ENCODE data around the gene MPZL1.

The MPZL1 gene

GRCh38 chr1:167799747-167800146, 78.0 kb downstream of the MPZL1 start:
- no peak for TF ChIP-seq EZH2 (IDR thresholded peaks at IDR 0.05; ENCODE audit: borderline replicate concordance, low read depth, low read length, severe bottlenecking)
- TF ChIP-seq CTCF (IDR thresholded peaks at IDR 0.05; ENCODE audit: borderline replicate concordance, extremely low read depth, low read length, poor library complexity, severe bottlenecking): no peak
- ATAC-seq (ENCODE audit: insufficient read depth, low read depth) (no peak), DNase-seq (no peak)
- no peak overlapping the region for H3K4me3 ChIP-seq (ENCODE audit: low read depth in 1 of 2, low read length in 2 of 2)
- H3K36me3 ChIP-seq (ENCODE audit: insufficient read depth, low read length): no peaks in the 10 kb centered on the region
- H3K27me3 ChIP-seq (ENCODE audit: insufficient read depth, low read length, poor library complexity): no peaks in the 10 kb centered on the region
- no peaks in the 10 kb centered on the region for H3K79me2 ChIP-seq (ENCODE audit: insufficient read depth, low read length)
- H3K4me1 ChIP-seq (ENCODE audit: insufficient read depth, low read length): peaks cover 25% of the 10 kb centered on the region
- no peaks in the 10 kb centered on the region for H3K9me3 ChIP-seq (ENCODE audit: insufficient read depth, low read length, severe bottlenecking)
- no peaks in the 10 kb centered on the region for H4K20me1 ChIP-seq (ENCODE audit: insufficient read depth, low read length)
- H3K4me2 ChIP-seq (ENCODE audit: insufficient read depth, low read length): no peak overlapping the region
- no peak overlapping the region for H3K27ac ChIP-seq (ENCODE audit: low read length)
- no peak overlapping the region for H3K9ac ChIP-seq (ENCODE audit: low read depth, low read length)
- H2AFZ ChIP-seq (ENCODE audit: low read depth, low read length): no peak overlapping the region

- H3K27me3 ChIP-seq (ENCODE audit: insufficient read depth, low read length, poor library complexity): no peaks in the 10 kb centered on the region
- no peaks in the 10 kb centered on the region for H3K79me2 ChIP-seq (ENCODE audit: insufficient read depth, low read length)
- ATAC-seq (ENCODE audit: insufficient read depth, low read depth): no peak
- no peak overlapping the region for H3K4me2 ChIP-seq (ENCODE audit: insufficient read depth, low read length)
- H2AFZ ChIP-seq (ENCODE audit: low read depth, low read length): no peak overlapping the region
- no peak overlapping the region for H3K27ac ChIP-seq (ENCODE audit: low read length)
- no peak overlapping the region for H3K4me3 ChIP-seq (ENCODE audit: low read depth in 1 of 2, low read length in 2 of 2)
- H3K4me1 ChIP-seq (ENCODE audit: insufficient read depth, low read length): peaks cover 30% of the 10 kb centered on the region
- no peaks in the 10 kb centered on the region for H4K20me1 ChIP-seq (ENCODE audit: insufficient read depth, low read length)
- TF ChIP-seq CTCF (IDR thresholded peaks at IDR 0.05; ENCODE audit: borderline replicate concordance, extremely low read depth, low read length, poor library complexity, severe bottlenecking) (no peak), EZH2 (IDR thresholded peaks at IDR 0.05; ENCODE audit: borderline replicate concordance, low read depth, low read length, severe bottlenecking) (no peak)
- no peak overlapping the region for H3K9ac ChIP-seq (ENCODE audit: low read depth, low read length)
- H3K9me3 ChIP-seq (ENCODE audit: insufficient read depth, low read length, severe bottlenecking): no peaks in the 10 kb centered on the region
- no peaks in the 10 kb centered on the region for H3K36me3 ChIP-seq (ENCODE audit: insufficient read depth, low read length)
- no peak for DNase-seq
Observed at GRCh38 chr1:167800251-167800650, 78.5 kb downstream of the MPZL1 start.

- no peaks in the 10 kb centered on the region for H3K9me3 ChIP-seq (ENCODE audit: insufficient read depth, low read length, severe bottlenecking)
- H3K4me3 ChIP-seq (ENCODE audit: low read depth in 1 of 2, low read length in 2 of 2): no peak overlapping the region
- no peak for ATAC-seq (ENCODE audit: insufficient read depth, low read depth)
- H2AFZ ChIP-seq (ENCODE audit: low read depth, low read length): no peak overlapping the region
- H3K79me2 ChIP-seq (ENCODE audit: insufficient read depth, low read length): no peaks in the 10 kb centered on the region
- H3K36me3 ChIP-seq (ENCODE audit: insufficient read depth, low read length): no peaks in the 10 kb centered on the region
- no peak overlapping the region for H3K27ac ChIP-seq (ENCODE audit: low read length)
- H3K27me3 ChIP-seq (ENCODE audit: insufficient read depth, low read length, poor library complexity): no peaks in the 10 kb centered on the region
- DNase-seq: no peak
- H3K4me2 ChIP-seq (ENCODE audit: insufficient read depth, low read length): no peak overlapping the region
- H4K20me1 ChIP-seq (ENCODE audit: insufficient read depth, low read length): no peaks in the 10 kb centered on the region
- no peak for TF ChIP-seq EZH2 (IDR thresholded peaks at IDR 0.05; ENCODE audit: borderline replicate concordance, low read depth, low read length, severe bottlenecking)
- no peak for TF ChIP-seq CTCF (IDR thresholded peaks at IDR 0.05; ENCODE audit: borderline replicate concordance, extremely low read depth, low read length, poor library complexity, severe bottlenecking)
- H3K9ac ChIP-seq (ENCODE audit: low read depth, low read length): no peak overlapping the region
- H3K4me1 ChIP-seq (ENCODE audit: insufficient read depth, low read length): peaks cover 32% of the 10 kb centered on the region
Observed at GRCh38 chr1:167802235-167802634, 80.5 kb downstream of the MPZL1 start.

Data from DND-41 (cell line).